Transverse colon (tissue), 4 donors: ENCODE measurements around the gene LMBR1L.

Experiments used
- CTCF ChIP-seq, 5 experiments: fragments of 200-600 bp in 3 of 5; fragments of 450-650 bp in 2 of 5; sonication (generic) in 3 of 5; IDR thresholded peaks; 1 replicate in 2 of 5; 2 replicates in 3 of 5; pipeline ENCODE4 v1.5.1; 2016 to 2017; ENCODE audit warnings: antibody characterized with exemption in 5 of 5, inconsistent platforms in 3 of 5, mild to moderate bottlenecking in 2 of 5, moderate library complexity in 1 of 5
- EP300 ChIP-seq: sonication (generic); formaldehyde crosslinking; IDR thresholded peaks from one replicate; pipeline ENCODE4 v1.6.1; 2017; ENCODE audit warnings: antibody characterized with exemption, low read depth
- POLR2A ChIP-seq: fragments of 450-650 bp; IDR thresholded peaks from one replicate; pipeline ENCODE4 v1.6.1; 2016; ENCODE audit warnings: antibody characterized with exemption, mild to moderate bottlenecking, moderate library complexity
- POLR2AphosphoS5 ChIP-seq, 3 donors: sonication (generic); formaldehyde crosslinking; IDR thresholded peaks; one replicate each; pipeline ENCODE4 v1.6.1; 2016; ENCODE audit warnings: antibody characterized with exemption in 3 of 3

- TF ChIP-seq CTCF (IDR thresholded peaks at IDR 0.05): no peak
- TF ChIP-seq POLR2AphosphoS5 (IDR thresholded peaks at IDR 0.05): no peak
- TF ChIP-seq POLR2A: no peak
- no peak for TF ChIP-seq EP300
These were observed 61.0 kb downstream of the LMBR1L start for GRCh38 chr12:49049566-49050224.
